ENCODE data around the gene SAP25. TPM values are rescaled to one million over a fixed set of nuclear protein-coding genes. Genes with fewer than 3 reads are reported as not detected.
"Not testable (repeated sequence)": the region's sequence is repeated elsewhere in the genome, so short reads cannot be mapped to it uniquely, and the experiment has no call there.

Gene SAP25
- total RNA-seq, 1 experiment from 2014 or later = not detected

DNA sequence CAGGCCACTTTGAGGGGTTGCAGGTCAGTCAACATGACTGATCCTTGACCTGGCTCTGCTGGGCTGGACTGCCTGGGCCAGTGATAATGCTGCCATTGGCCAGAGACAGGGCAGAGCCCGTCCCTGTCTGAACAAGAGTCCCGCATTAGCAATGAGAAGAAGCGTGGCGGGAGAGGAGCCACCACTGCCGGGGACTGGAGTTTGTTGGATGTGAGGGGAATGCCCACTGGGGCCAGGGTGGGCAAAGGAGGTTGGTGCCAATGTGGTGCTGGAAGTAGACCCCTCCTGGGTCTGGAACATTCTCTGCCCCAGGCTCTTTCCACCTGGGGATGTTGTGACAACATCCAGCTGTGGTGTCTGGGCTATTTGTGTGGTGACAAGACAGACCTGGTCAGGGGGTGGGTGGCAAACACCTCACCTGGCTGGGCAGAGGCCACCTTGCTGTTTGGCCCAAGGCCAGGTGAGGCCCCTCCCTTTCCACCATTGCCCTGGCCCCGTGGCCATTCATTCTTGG, 7.6 kb downstream of the SAP25 start:
- H3K27me3 ChIP-seq (replicated peaks) = peaks cover 17% of the 10 kb centered on the region
- H3K27ac ChIP-seq = no peak overlapping the region
- 0 out of 2 replicates have a peak, but pooled peaks cover 3% of the 10 kb centered on the region for H3K9me3 ChIP-seq (replicated peaks)
- peaks cover 16% of the 10 kb centered on the region for H3K4me1 ChIP-seq (replicated peaks)
- H3K4me3 ChIP-seq = no peak overlapping the region
- no peak for DNase-seq (ENCODE audit: low read depth in 1 of 2, low spot score in 2 of 2)
- H3K36me3 ChIP-seq = peaks cover 35% of the 10 kb centered on the region

DNA sequence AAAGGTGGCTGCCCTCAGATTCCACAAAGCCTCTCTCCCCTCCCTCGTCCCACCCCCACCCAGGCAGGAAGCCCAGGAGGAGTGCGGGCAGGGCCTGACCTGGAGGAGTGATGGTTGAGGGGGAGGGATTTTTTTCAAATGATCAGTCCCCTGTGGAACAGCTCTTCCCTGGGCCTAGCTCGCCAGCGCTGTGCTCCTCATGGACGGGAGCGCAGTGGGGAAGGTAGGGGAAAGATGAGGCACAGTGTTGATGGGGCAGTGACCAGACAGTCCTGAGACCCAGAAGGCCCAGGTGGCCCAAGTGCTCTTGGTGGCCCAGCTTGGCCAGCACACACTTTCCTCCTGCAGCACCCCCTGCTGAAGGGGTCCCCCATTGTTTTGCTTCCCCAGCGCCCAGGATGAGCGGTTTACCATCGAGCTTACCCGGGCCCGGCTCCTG, 8.5 kb downstream of the SAP25 start:
- Histone ChIP-seq H3K9me3 (replicated peaks) (0 out of 2 replicates have a peak, but pooled peaks cover 3% of the 10 kb centered on the region), H3K4me1 (replicated peaks) (peaks cover 11% of the 10 kb centered on the region), H3K4me3 (no peak overlapping the region), H3K27ac (no peak overlapping the region), H3K27me3 (replicated peaks) (peaks cover 13% of the 10 kb centered on the region), H3K36me3 (peaks cover 38% of the 10 kb centered on the region)
- no peak for DNase-seq (ENCODE audit: low read depth in 1 of 2, low spot score in 2 of 2)

DNA sequence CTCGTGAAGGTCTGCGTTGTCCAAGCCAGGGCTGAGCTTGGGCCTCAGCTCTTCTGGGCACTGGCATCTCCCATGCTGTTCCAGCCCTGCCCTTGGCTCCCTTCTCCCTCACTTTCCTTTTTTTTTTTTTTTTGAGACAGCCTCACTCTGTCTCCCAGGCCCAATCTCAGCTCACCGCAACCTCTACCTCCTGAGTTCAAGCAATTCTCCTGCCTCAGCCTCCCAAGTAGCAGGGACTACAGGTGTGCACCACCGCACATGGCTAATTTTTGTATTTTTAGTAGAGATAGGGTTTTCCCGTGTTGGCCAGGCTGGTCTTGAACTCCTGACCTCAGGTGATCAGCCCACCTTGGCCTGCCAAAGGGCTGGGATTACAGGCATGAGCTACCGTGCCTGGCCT, 9.3 kb downstream of the SAP25 start:
- H3K4me1 ChIP-seq (replicated peaks); H3K9me3 ChIP-seq (replicated peaks); H3K27ac ChIP-seq; H3K27me3 ChIP-seq (replicated peaks); H3K4me3 ChIP-seq; DNase-seq (ENCODE audit: low read depth in 1 of 2, low spot score in 2 of 2): not testable (repeated sequence)
- peaks cover 41% of the 10 kb centered on the region for H3K36me3 ChIP-seq

DNA sequence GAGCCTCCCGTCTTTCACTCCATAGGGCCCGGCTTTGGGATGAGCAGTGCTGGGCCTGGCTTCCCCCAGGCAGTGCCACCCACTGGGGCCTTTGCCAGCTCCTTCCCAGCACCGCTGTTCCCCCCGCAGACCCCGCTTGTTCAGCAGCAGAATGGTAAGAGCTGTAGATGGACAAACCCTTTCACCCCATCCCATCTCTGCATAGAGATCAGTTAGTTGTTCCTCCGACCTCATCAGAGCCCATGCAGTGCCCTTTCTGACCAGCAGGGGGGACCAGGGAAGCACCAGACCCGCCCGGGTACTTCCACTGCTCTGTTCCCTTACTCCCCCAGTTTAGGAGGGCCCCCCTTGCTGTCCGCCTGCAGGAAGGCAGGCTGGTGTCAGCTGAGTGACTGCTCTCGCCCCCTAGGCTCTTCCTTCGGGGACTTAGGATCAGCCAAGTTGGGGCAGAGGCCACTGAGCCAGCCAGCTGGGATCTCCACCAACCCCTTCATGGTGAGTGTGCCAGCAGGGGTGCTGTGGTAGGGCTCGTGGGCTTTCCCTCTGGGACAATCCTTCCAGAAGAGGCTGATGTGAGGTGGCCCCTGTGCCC, 9.8 kb downstream of the SAP25 start:
- H3K27ac ChIP-seq = no peak overlapping the region
- H3K4me1 ChIP-seq (replicated peaks) = 0 out of 2 replicates have a peak, but pooled peaks cover 3% of the 10 kb centered on the region
- H3K9me3 ChIP-seq (replicated peaks) = no peaks in the 10 kb centered on the region
- H3K36me3 ChIP-seq = peaks cover 41% of the 10 kb centered on the region
- DNase-seq (ENCODE audit: low read depth in 1 of 2, low spot score in 2 of 2) = peak; percentile 59 to 84
- H3K27me3 ChIP-seq (replicated peaks) = peaks cover under 1% of the 10 kb centered on the region; the same call in 1 of the 2 replicates
- no peak overlapping the region for H3K4me3 ChIP-seq

DNA sequence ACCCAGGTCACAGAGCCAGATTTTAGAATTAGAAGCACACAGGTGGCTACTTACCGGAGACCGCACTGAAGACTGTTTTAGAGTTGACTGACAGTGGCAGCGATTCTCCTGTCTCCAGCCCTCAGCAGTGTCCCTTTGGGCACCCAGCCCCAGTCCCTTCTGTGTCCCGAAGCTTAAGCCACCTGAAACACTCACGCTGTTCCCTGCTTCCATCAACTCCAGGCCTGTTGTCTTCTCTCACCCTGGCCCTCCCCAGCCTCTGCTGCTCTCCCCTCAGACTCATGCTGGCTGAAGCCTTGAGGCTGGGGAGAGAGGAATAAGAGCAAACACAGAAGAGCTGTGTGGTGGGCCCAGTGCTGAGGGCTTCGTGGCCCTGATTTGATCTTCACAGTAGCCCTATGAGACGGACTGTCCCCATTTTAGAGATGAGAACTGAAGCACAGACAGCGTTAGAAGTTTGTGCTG, 10.6 kb downstream of the SAP25 start:
- no peak for DNase-seq (ENCODE audit: low read depth in 1 of 2, low spot score in 2 of 2)
- no peaks in the 10 kb centered on the region for H3K27me3 ChIP-seq (replicated peaks)
- H3K4me1 ChIP-seq (replicated peaks) = 0 out of 2 replicates have a peak, but pooled peaks cover 3% of the 10 kb centered on the region
- H3K9me3 ChIP-seq (replicated peaks) = no peaks in the 10 kb centered on the region
- H3K36me3 ChIP-seq = peaks cover 41% of the 10 kb centered on the region
- H3K27ac ChIP-seq = no peak overlapping the region
- H3K4me3 ChIP-seq = no peak overlapping the region

DNA sequence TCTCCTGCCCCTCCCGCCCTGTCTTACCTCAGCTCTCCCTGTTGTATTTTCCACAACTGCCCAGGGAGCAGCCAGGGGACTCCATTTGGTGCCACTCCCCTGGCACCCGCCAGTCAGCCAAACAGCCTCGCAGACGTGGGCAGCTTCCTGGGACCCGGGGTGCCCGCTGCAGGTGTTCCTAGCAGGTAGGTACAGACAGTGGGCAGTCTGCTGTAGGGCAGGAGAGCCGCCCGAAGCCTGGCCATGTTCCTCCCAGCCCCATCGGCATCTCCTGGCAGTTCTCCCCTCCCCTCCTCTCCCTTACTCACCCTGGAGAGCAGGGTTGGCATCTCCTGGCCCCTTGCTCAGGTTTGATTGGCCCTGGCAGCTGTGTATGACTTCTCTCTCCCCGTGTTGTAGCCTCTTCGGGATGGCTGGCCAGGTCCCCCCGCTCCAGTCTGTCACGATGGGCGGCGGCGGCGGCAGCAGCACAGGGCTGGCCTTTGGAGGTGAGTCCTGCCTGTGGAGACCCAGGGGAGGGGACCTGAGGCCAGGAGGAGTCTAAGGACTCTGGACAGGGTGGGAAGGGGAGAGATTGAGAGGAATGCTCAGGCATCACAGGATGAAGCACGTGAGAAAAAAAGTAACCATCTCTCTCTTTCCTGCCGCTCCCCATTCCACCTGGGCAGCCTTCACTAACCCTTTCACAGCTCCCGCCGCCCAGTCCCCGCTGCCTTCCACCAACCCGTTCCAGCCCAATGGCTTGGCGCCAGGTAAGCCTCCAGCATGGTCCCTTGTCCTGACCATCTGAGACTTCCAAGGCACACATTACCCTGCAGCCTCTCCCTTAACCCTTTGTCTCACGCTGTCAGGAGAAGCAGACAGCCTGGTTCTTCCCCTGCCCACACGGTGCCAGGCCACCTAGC, 11.3 kb downstream of the SAP25 start:
- no peak for DNase-seq (ENCODE audit: low read depth in 1 of 2, low spot score in 2 of 2)
- peaks cover 41% of the 10 kb centered on the region for H3K36me3 ChIP-seq
- H3K27me3 ChIP-seq (replicated peaks) = no peaks in the 10 kb centered on the region
- no peak overlapping the region for H3K27ac ChIP-seq
- no peak overlapping the region for H3K4me3 ChIP-seq
- H3K4me1 ChIP-seq (replicated peaks) = 0 out of 2 replicates have a peak, but pooled peaks cover 3% of the 10 kb centered on the region
- no peaks in the 10 kb centered on the region for H3K9me3 ChIP-seq (replicated peaks)

DNA sequence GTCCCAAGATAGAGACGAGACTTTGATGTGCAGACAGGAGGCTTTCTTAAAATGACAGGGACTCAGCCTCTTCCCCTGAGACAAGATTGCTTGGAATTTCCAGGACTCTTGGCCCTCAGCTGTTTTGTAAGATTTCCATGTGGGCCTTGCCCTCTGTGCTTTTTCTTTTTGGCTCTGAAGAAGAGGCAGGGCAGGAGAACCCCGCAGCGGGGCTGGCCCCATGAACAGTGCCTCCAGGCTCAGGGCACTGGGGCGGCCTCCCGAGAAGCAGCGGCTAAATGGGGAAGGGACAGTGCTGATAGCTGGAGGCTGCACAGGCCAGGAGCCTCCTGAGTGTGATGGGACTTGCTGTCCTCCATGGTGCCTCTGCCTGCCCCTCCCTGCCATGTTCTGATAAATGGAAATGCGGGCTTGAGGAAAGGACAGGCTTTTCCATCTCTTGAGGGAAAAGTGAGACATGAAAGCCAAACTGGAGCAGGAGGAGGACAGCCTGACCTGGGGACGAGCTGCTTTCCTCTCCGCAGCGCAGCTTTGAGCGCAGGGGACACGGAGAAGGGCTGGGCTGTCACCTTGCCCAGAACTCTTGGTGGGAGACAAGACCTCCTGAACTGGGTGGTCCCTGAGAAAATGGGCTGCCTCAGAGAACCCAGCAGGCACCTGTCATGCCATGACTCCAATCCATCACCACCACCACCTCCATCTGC, 12.1 kb downstream of the SAP25 start:
- Histone ChIP-seq H3K27me3 (replicated peaks) (no peaks in the 10 kb centered on the region), H3K36me3 (peaks cover 43% of the 10 kb centered on the region)

DNA sequence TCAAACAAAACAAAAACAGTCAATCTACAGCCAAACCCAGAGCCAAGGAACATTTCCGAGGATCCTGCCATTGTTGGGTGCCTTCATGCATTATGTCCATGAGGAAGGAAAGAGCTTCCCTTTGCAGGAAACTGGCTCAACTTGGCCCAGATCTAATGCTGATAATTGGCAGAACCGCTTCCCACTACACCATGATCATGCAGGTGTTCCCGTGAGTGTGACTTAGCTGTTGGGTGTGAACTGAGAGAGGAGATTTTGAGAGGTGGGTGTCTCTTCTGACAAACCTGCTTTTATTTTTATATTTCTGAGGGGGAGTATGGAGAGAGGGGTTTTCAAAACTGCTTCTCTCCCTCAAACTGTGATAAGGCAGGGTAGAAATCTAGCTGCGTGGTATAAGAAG, 14.6 kb downstream of the SAP25 start:
- Histone ChIP-seq H3K36me3 (peaks cover 53% of the 10 kb centered on the region), H3K27ac (no peak overlapping the region), H3K27me3 (replicated peaks) (no peaks in the 10 kb centered on the region), H3K9me3 (replicated peaks) (no peaks in the 10 kb centered on the region), H3K4me1 (replicated peaks) (0 out of 2 replicates have a peak, but pooled peaks cover 3% of the 10 kb centered on the region), H3K4me3 (no peak overlapping the region)
- DNase-seq (ENCODE audit: low read depth in 1 of 2, low spot score in 2 of 2) = no peak

More for the DNA sequence above, 12.1 kb downstream of the SAP25 start:
- Histone ChIP-seq H3K27ac (no peak overlapping the region), H3K9me3 (replicated peaks) (no peaks in the 10 kb centered on the region), H3K4me1 (replicated peaks) (0 out of 2 replicates have a peak, but pooled peaks cover 3% of the 10 kb centered on the region), H3K4me3 (no peak overlapping the region)
- no peak for DNase-seq (ENCODE audit: low read depth in 1 of 2, low spot score in 2 of 2)

DNA sequence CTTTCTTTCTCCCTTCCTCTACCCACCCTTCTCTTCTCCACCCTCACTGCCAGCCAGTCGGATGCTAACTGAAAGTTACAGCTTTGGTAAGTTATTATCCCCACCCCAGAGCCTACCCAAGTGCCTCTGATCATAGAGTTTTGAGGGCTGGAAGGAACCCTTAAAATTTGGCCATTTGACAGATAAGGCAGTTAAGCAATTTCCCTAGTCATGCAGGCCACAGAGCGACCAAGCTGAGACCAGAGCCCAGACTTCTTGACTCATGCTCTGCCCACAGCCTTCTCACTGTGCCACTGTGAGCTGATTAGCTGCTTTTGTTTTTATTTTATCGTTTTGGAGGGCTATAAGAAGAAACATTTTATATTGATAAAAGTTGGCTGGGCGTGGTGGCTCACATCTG, 17.2 kb downstream of the SAP25 start:
- Histone ChIP-seq H3K4me1 (replicated peaks) (no peaks in the 10 kb centered on the region), H3K4me3 (no peak overlapping the region), H3K27me3 (replicated peaks) (no peaks in the 10 kb centered on the region), H3K9me3 (replicated peaks) (no peaks in the 10 kb centered on the region), H3K27ac (no peak overlapping the region), H3K36me3 (peaks cover 50% of the 10 kb centered on the region)
- DNase-seq (ENCODE audit: low read depth in 1 of 2, low spot score in 2 of 2) = no peak

DNA sequence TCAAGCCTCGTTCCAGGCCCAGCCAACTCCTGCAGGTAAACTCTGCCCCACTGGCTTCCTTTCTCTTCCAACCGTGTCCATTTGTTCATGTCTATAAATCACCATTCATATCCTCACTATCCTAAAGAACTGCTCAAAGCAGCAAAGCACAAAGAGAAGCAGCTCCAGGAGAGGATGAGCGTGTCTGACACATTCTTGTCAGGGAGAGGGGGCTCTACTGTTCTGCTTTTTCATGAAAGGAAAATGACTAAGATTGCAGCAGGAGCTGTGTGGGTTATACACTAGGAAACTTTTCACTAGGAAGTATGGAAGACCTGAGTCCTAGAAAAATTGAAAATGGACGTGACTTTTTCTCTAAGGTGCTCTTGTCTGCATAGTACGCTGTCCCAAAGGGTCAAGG, 18.0 kb downstream of the SAP25 start:
- H3K9me3 ChIP-seq (replicated peaks) = no peaks in the 10 kb centered on the region
- no peak overlapping the region for H3K27ac ChIP-seq
- no peak for DNase-seq (ENCODE audit: low read depth in 1 of 2, low spot score in 2 of 2)
- H3K36me3 ChIP-seq = peaks cover 51% of the 10 kb centered on the region
- no peak overlapping the region for H3K4me3 ChIP-seq
- H3K4me1 ChIP-seq (replicated peaks) = no peaks in the 10 kb centered on the region
- H3K27me3 ChIP-seq (replicated peaks) = no peaks in the 10 kb centered on the region

DNA sequence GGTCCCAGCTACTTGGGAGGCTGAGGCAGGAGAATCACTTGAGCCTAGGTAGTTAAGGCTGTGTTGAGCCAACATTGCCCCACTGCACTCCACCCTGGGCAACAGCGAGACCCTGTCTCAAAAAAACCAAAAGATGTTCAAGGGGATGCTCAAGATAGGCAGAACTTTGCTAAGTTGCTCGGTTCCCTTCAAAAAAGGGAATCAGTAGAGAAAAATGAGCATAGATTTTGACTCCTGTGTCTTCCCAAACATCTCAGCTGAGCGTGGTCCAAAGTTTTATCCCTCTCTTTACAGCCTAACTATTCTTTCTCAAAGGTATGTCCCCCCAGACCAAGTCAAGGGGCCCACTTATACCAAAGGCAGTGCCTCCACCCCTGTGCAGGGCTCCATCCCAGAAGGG, 20.7 kb downstream of the SAP25 start:
- no peaks in the 10 kb centered on the region for H3K9me3 ChIP-seq (replicated peaks)
- peaks cover 7% of the 10 kb centered on the region for H3K4me1 ChIP-seq (replicated peaks)
- H3K27me3 ChIP-seq (replicated peaks) = no peaks in the 10 kb centered on the region
- no peak for DNase-seq (ENCODE audit: low read depth in 1 of 2, low spot score in 2 of 2)
- peaks cover 61% of the 10 kb centered on the region for H3K36me3 ChIP-seq
- H3K27ac ChIP-seq = no peak overlapping the region
- no peak overlapping the region for H3K4me3 ChIP-seq

DNA sequence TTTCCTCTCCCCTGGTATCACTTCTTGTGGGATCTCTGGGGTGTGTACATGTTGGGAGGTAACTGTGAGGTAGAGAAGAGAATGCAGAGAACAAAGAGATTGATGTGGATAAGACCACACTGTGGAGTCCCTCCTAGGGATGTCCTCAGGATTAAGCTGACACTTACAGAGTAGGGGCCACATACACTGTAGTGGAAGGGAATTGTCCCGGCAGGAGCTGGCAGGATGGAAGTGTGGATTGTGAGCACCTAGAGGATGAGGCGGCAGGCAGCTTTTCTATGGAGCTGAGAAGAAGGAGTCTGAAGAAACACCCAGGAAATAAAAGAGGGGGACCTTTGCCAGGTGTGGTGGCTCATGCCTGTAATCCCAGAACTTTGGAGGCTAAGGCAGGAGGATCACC, 21.2 kb downstream of the SAP25 start:
- Histone ChIP-seq H3K4me3 (no peak overlapping the region), H3K27ac (no peak overlapping the region), H3K9me3 (replicated peaks) (no peaks in the 10 kb centered on the region), H3K4me1 (replicated peaks) (peaks cover 12% of the 10 kb centered on the region), H3K27me3 (replicated peaks) (no peaks in the 10 kb centered on the region), H3K36me3 (peaks cover 64% of the 10 kb centered on the region)
- DNase-seq (ENCODE audit: low read depth in 1 of 2, low spot score in 2 of 2) = no peak

DNA sequence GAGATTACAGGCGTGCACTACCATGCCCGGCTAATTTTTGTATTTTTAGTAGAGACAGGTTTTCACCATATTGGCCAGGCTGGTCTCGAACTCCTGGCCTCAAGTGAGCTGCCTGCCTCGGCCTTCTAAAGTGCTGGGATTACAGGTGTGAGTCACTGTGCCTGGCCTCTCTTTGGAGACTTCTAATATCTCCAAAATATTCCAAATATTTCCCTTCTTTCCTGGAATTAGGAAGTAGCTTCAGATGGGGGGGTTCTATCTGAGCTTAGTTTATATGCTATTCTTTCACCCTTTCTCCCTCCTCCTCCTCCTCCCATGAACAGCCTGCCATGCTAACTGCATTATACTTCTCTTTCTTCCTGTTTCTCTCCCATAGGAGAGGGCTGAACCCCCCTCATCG, 25.3 kb downstream of the SAP25 start:
- not testable (repeated sequence) for DNase-seq (ENCODE audit: low read depth in 1 of 2, low spot score in 2 of 2); H3K9me3 ChIP-seq (replicated peaks); H3K4me3 ChIP-seq; H3K27me3 ChIP-seq (replicated peaks)
- H3K36me3 ChIP-seq = peaks cover 35% of the 10 kb centered on the region
- peak overlapping the region; percentile 25 for H3K27ac ChIP-seq
- H3K4me1 ChIP-seq (replicated peaks) = peaks cover 48% of the 10 kb centered on the region

Data from SJSA1 (cell line).